NCI-H2171 treated with DMSO at 0.1 percent for 48 hours (cell line): ENCODE data around the gene ABCF3.
"Not testable (repeated sequence)": the region's sequence is repeated elsewhere in the genome, so short reads cannot be mapped to it uniquely, and the experiment has no call there.

Source experiments
- DNase-seq: peaks from one replicate; lab custom pipeline; 2025; lab: John Stamatoyannopoulos, UW

The ABCF3 gene

GRCh38 chr3:184186184-184186901, at the start of gene ABCF3:
Gene ABCF3 (plus strand): TSS chr3:184186199. CDS start chr3:184186208, 9 bp downstream.
- no peak for DNase-seq

GRCh38 chr3:184140436-184140835, 45.6 kb upstream of the ABCF3 start:
- DNase-seq = no peak

GRCh38 chr3:184142199-184142598, 43.8 kb upstream of the ABCF3 start:
- DNase-seq = no peak

- DNase-seq = no peak
Measured at GRCh38 chr3:184143327-184143726, 42.7 kb upstream of the ABCF3 start.

GRCh38 chr3:184144505-184144904, 41.5 kb upstream of the ABCF3 start:
- DNase-seq = no peak

- DNase-seq = peak; percentile 83
Measured at GRCh38 chr3:184145111-184145524, 40.9 kb upstream of the ABCF3 start.

- no peak for DNase-seq
Measured at GRCh38 chr3:184145751-184146270, 40.2 kb upstream of the ABCF3 start.

GRCh38 chr3:184148076-184148475, 37.9 kb upstream of the ABCF3 start:
- no peak for DNase-seq

GRCh38 chr3:184149123-184149522, 36.9 kb upstream of the ABCF3 start:
- no peak for DNase-seq

- not testable (repeated sequence) for DNase-seq
Measured at GRCh38 chr3:184149770-184150169, 36.2 kb upstream of the ABCF3 start.

- DNase-seq = peak; percentile 52
Measured at GRCh38 chr3:184154885-184155643, 30.9 kb upstream of the ABCF3 start, which contains the start of gene DVL3. Gene DVL3 (plus strand): TSS chr3:184155377. CDS start chr3:184155636, 259 bp downstream.

- DNase-seq = peak; percentile 52
Measured at GRCh38 chr3:184155644-184156521, 30.1 kb upstream of the ABCF3 start.

GRCh38 chr3:184156522-184156955, 29.5 kb upstream of the ABCF3 start:
- DNase-seq = peak; percentile 75

GRCh38 chr3:184157206-184157605, 28.8 kb upstream of the ABCF3 start:
- DNase-seq = no peak

- no peak for DNase-seq
Measured at GRCh38 chr3:184158404-184158803, 27.6 kb upstream of the ABCF3 start.

- DNase-seq = no peak
Measured at GRCh38 chr3:184160456-184160855, 25.5 kb upstream of the ABCF3 start.

GRCh38 chr3:184162571-184163070, 23.4 kb upstream of the ABCF3 start:
- DNase-seq = not testable (repeated sequence)

GRCh38 chr3:184164648-184165330, 21.2 kb upstream of the ABCF3 start:
- no peak for DNase-seq

- no peak for DNase-seq
Measured at GRCh38 chr3:184165543-184165942, 20.5 kb upstream of the ABCF3 start.

GRCh38 chr3:184166671-184167070, 19.3 kb upstream of the ABCF3 start:
- no peak for DNase-seq

- DNase-seq = no peak
Measured at GRCh38 chr3:184167786-184168185, 18.2 kb upstream of the ABCF3 start.
